ENCODE measurements around the gene CHST3.

DNA sequence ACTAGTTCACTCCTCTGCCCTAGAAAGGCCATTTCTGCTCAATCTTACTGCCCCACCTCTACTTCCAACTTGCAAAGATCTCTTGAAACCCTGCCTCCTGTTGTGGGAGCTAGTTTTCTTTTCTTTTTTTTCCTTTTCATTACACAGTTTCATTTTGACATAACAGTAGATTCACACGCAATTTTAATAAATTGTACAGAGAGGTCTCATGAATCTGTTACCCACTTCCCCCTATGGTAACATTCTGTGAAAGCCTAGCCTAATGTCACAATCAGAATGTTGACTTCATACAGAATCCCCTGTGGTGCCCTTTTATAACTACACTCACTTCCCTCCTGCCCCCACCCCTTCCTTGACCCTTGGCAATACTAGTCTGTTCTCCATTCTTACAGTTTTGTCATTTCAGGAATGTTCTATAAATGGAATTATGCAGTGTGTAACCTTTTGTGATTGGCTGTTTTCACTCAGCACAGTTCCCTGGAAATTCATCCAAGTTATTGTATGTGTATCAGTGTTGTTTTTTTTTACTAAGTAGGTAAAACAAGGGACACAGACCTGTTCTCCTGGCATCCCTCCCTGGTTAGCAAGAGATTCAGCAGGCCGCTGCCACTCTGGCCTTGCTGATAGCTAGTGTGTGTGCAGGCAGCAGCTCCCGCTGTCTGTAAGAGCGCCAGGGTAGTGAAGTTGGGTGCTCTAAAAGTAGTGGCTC, 21.5 kb downstream of the CHST3 start:
- TF ChIP-seq, protein P1, sequence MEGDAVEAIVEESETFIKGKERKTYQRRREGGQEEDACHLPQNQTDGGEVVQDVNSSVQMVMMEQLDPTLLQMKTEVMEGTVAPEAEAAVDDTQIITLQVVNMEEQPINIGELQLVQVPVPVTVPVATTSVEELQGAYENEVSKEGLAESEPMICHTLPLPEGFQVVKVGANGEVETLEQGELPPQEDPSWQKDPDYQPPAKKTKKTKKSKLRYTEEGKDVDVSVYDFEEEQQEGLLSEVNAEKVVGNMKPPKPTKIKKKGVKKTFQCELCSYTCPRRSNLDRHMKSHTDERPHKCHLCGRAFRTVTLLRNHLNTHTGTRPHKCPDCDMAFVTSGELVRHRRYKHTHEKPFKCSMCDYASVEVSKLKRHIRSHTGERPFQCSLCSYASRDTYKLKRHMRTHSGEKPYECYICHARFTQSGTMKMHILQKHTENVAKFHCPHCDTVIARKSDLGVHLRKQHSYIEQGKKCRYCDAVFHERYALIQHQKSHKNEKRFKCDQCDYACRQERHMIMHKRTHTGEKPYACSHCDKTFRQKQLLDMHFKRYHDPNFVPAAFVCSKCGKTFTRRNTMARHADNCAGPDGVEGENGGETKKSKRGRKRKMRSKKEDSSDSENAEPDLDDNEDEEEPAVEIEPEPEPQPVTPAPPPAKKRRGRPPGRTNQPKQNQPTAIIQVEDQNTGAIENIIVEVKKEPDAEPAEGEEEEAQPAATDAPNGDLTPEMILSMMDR (IDR thresholded peaks at IDR 0.05): peak in 2 of 6 experiments; percentile 7 to 10
- no peak for TF ChIP-seq POLR2A (IDR thresholded peaks at IDR 0.05)
- TF ChIP-seq EP300 (IDR thresholded peaks at IDR 0.05): no peak
